GM12892 (cell line): Measurements from ENCODE around the gene CD44.

Experiments
- POLR2A ChIP-seq: IDR thresholded peaks from 2 replicates; pipeline ENCODE4 v1.6.1; 2011; ENCODE audit warnings: low read depth, low read length, control low read depth
- TAF1 ChIP-seq: IDR thresholded peaks from 2 replicates; pipeline ENCODE4 v1.6.1; 2011; ENCODE audit warnings: low read depth, mild to moderate bottlenecking, control low read depth, low read length, borderline replicate concordance

DNA sequence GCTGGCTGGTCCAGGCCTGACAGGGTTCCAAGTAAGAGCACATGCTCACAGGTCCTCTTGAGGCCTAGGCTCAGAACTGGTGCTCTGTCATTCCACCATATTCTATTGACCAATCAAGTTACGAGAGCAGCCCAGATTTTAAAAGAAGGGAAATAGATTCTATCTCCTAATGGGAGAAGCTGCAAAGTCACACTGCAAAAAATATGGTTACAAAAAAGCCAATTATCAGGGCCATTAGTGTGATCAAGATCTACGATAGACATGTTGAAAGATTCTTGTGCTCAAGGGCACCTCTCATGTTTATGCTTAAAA lies 96.1 kb downstream of the CD44 start:
- no peak for TF ChIP-seq POLR2A
- TF ChIP-seq TAF1: no peak
